ENCODE measurements around the gene HIP1.
"Not testable (repeated sequence)": the region's sequence is repeated elsewhere in the genome, so short reads cannot be mapped to it uniquely, and the experiment has no call there.

The HIP1 gene

DNA sequence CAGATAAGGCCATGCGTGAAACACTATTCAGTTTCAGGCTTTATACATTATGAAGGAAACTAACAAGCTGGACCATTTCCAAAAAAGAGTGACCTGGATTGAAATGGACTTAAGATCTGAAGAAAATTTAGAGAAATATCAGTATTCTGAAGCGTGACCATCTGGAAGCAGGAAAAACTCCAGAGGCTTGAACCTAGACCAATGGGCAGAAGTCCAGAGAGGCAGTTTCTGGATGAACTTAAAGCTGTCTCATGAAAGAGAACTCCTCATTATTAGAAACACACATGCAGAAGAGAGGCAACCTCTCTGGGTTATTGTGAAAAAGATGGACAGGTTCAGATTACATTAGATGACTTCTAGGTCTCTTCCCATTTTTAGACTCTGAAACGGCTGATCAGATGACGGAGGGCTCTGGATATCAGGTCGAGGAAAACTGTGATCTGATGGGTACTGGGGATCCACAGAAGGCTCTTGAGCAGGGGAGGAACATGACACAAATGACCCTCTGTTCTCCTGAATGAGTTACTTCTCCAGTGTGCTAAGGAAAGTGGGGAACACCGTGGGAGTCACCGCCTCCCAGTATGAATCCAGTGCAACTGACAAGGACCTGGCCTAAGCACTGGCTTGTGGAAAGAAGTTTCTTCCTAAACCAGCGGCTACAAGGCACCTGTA, 130.2 kb downstream of the HIP1 start:
- DNase-seq: no peak

GRCh38 chr7:75604408-75604807, 134.3 kb downstream of the HIP1 start:
- no peak for DNase-seq

- not testable (repeated sequence) for DNase-seq
Measured at GRCh38 chr7:75602831-75603230, 135.9 kb downstream of the HIP1 start.

DNA sequence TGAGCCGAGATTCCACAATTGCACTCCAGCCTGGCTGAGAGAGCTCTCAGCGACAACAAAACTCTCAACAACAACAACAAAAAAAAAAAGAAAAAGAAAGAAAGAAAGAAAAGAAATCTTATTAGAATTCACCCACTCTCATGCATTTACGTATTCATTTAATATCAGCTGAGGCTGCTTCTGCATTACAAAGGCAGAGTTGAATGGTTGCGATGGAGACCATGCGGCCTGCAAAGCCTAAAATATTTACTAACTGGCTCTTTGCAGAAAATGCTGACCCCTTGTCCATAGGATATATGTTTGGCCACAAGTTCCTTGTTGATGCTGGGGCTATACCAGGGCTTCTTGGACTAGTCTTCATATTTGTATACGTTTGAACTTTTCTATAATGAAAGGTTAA, 137.2 kb downstream of the HIP1 start:
- DNase-seq: no peak

DNA sequence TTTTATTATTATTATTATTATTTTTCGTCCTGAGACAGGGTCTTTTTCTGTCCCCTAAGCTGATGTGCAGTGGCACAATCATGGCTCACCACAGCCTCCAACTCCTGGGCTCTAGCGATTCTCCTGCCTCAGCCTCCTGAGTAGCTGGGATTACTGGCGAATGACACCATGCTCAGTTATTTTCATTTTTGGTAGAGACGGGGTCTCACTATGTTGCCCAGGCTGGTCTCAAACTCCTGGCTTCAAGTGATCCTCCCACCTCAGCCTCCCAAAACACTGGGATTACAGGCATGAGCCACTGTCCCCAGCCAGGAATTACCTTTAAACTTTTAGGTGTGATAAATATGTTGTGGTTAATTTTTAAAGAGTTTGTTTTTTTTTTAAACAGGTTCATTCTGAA, 138.0 kb downstream of the HIP1 start:
- not testable (repeated sequence) for DNase-seq

DNA sequence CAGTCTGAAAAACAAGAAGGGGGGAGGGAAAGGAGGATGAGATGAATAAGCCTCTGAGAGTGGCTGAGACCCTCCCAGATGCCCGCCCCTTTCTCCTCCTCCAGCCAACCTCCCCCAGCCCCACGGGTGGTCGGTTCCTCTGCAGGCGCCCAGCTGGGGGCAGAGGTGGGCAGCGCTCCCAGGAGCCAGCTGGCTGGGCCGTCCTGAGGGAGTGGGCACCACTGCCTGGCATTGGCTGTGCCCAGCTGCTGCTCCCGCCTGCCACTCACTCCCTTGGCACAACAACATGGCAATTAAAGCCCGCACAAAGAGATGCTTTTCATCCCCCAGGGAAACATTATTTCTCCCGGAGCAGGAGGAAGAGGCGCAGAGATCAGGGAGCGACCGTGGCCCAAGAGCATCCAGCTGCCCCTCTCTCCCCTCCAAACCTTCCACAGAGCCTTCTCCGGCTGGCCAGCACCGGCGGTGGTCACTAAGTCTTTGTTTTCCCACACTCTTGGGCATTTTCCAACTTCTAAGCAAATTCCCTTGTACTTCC, 139.4 kb downstream of the HIP1 start:
- peak; percentile 77 for DNase-seq

- DNase-seq: no peak
Measured at GRCh38 chr7:75596727-75597614, 141.8 kb downstream of the HIP1 start.

DNA sequence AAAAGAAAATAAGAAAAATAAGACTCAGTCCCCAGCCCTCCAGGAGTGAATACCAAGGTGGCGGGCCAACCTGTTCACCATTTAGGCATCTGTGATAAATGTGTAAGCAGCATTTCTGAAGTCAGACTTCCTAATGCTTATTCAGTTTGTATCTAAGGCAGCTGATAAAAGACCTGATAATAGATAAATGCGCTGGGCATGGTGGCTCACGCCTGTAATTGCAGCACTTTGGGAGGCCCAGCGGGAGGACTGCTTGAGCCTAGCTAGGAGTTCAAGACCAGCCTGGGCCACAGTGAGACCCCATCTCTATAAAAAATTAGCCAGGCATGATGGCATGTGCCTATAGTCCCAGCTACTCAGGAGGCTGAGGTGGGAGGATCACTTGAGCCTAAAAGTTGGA, 143.0 kb downstream of the HIP1 start:
- DNase-seq: no peak

DNA sequence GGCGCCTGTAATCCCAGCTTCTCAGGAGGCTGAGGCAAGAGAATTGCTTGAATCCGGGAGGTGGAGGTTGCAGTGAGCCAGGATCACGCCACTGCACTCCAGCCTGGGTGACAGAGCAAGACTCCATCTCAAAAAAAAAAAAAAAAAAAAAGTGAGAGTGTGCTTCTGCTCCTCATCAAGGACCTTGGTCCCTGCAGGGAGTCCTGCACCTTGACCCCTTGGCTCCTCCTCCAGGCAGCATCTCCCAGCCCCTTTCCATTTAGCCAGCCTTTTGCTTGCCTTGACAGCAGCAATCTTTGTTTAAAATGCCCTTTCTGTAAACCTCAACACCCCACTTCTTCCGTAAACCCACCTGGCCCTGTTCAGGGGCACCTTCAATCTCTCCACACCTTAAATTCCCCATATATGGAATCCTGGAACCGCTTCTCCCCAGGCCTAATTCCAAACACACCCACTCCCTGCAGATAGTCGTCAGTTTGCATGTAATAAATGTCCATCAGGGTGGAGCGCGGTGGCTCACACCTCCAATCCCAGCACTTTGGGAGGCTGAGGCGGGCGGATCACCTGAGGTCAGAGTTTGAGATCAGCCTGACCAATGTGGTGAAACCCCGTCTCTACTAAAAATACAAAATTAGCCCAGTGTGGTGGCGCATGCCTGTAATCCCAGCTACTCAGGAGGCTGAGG, 145.1 kb downstream of the HIP1 start:
- DNase-seq: not testable (repeated sequence)

DNA sequence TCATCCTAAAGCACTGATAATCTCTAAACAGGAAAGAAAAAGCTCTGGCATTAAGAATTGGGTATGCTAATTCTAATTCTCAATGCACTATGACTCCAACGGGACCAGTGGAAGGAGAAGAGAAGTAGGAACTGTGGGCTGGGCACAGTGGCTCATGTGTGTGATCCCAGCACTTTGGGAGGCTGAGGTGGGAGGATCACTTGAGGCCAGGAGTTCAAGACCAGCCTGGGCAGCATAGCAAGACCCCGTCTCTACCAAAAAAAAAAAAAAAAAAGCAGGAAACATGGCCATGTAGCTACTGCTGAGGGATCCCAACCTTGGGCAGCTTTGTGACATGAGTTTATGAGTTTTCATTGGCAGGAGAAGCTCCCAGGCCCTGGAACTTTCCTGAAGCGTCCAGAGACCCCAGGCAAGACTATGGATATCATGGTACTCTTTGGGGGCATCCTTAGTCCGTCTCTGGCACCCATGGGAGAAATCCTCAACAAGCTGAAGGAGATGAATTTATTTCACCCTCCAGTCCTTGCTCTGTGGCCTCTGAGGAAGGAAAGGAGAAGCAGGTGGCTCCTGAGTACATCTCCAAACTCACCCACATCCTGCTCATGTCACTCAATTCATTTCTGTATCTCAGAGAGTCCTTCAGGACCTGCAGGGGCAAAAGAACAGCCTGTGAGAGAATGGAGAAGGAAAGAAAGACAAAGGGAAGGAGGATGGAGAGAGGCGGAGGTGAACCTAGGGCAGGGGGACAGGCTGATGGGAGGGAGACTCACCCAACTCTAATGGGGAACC, 147.1 kb downstream of the HIP1 start:
- no peak for DNase-seq

- DNase-seq: no peak
Measured at GRCh38 chr7:75590373-75591005, 148.3 kb downstream of the HIP1 start.

DNA sequence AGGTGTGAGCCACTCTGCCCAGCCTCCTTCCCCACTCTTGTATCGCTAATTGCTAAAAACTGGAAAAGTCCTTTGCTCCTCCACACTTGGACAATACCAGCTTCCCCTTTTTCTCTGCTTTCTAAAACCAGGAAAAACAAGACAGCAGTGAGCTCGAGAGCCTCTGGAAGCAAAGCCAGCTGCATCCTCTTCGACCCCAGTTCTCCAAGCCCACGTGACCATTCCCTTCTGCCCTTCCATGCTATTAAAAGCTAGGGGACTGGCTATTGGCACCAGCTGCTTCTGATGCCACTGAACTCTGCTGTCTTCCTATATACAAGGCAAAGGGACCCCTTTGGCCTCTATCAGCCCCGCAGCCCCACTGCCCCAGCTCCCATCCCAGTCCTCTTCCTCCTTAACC, 154.4 kb downstream of the HIP1 start:
- no peak for DNase-seq

- no peak for DNase-seq
Measured at GRCh38 chr7:75583255-75583654, 155.5 kb downstream of the HIP1 start.

GRCh38 chr7:75579899-75580298, 158.8 kb downstream of the HIP1 start:
- no peak for DNase-seq

DNA sequence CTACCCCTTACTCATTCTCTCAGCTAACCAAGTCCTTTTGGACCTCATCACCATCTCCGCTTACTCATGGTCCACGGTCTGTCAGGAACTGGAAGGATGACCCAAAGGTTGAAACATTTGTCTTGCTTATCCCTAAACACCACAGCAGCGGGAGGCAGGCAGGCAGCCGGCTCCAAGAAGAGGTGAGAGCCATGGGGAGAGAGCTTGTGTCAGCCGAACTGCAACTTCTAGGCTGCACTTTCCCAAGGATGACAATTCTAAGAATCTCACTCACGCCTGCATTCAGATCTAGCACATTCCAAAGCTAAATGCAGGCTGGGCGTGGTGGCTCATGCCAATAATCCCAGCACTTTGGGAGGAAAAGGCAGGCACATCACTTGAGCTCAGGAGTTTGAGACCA, 160.7 kb downstream of the HIP1 start:
- DNase-seq: no peak

DNA sequence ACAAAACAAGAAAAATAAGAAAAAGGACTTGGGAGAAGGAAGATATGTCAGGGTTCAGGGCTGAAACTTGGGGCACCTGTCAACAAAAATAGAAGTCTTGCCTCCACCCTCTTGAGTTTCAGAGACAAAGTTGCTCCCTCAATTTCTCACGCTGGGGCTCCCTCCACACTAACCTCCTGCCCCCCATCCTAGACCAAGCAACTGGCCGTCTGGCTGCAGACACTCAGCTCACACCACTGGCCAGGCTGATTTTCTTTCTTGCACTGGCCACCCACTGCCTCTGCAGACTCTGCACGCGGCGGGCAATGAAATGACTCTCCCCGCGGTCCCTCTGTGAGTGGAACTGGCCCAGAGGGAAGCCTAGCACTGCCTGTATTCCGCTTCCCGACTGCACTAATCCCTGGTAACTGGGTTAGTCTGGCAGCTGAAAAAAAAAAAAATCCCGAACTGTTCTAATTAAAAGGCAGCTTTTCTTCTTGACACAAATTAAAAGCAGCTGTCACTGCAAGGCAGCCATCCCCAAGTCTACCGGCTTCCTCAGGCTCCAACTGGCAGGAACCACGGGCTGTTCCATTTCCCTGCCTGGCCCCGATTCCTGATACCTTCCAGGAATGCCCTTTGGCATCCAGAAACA, 163.1 kb downstream of the HIP1 start:
- DNase-seq: no peak

GRCh38 chr7:75573477-75574019, 165.2 kb downstream of the HIP1 start:
- no peak for DNase-seq

GRCh38 chr7:75572814-75573213, 165.9 kb downstream of the HIP1 start:
- DNase-seq: no peak

GRCh38 chr7:75572396-75572795, 166.3 kb downstream of the HIP1 start:
- no peak for DNase-seq

DNA sequence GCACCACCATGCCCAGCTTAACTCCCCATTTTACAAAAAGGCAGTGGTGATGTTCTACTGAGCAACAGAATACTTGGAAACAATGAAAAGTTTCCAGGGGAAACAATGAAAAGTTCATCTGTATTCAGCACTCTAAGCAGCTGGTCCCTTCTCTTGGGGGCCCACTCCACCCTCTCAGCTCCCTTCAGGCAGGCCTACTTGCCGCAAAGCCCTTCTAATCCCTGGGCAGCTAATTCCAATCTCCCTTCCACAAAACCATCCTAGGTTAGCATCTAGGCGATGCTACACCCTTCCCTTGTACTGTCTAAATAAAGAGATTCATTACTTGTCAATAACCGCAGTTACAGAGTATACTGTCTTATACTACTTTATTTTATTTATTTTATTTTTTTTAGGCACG, 167.5 kb downstream of the HIP1 start:
- DNase-seq: no peak

- not testable (repeated sequence) for DNase-seq
Measured at GRCh38 chr7:75569629-75570282, 169.0 kb downstream of the HIP1 start.

Data from NCI-H1417 treated with DMSO at 0.1 percent for 48 hours (cell line).